H9 (cell line): Measurements from ENCODE around the gene INHBC. TPM values are rescaled to one million over a fixed set of nuclear protein-coding genes. Genes with fewer than 3 reads are reported as not detected.

Experiments
- DNase-seq: peaks from one replicate; pipeline ENCODE4 v3.0.0-alpha.2; 2017
- H2AFZ ChIP-seq: one replicate; pipeline ENCODE4 v1.6.1; 2013; ENCODE audit warnings: mild to moderate bottlenecking, low read length, control low read depth, moderate library complexity
- H2AK5ac ChIP-seq: 2 replicates; pipeline ENCODE4 v1.6.1; 2013; ENCODE audit warnings: low read length, control low read depth, mixed read lengths; ENCODE audit not compliant: insufficient read length
- H2BK120ac ChIP-seq: one replicate; pipeline ENCODE4 v1.6.1; 2013; ENCODE audit warnings: low read depth, mild to moderate bottlenecking, low read length, control low read depth, inconsistent platforms; ENCODE audit not compliant: poor library complexity, severe bottlenecking
- H2BK12ac ChIP-seq: 2 replicates; pipeline ENCODE4 v1.6.1; 2013; ENCODE audit warnings: low read length, control low read depth, mixed read lengths, low read depth; ENCODE audit not compliant: insufficient read length
- H2BK15ac ChIP-seq: 2 replicates; pipeline ENCODE4 v1.6.1; 2013; ENCODE audit warnings: low read depth, low read length, control low read depth
- H2BK20ac ChIP-seq: one replicate; pipeline ENCODE4 v1.6.1; 2013; ENCODE audit warnings: low read depth, mild to moderate bottlenecking, low read length, control low read depth, inconsistent platforms; ENCODE audit not compliant: poor library complexity, severe bottlenecking
- H2BK5ac ChIP-seq: 2 replicates; pipeline ENCODE4 v1.6.1; 2013; ENCODE audit warnings: low read length, control low read depth, mixed read lengths; ENCODE audit not compliant: insufficient read length
- H3K14ac ChIP-seq: 2 replicates; pipeline ENCODE4 v1.6.1; 2013; ENCODE audit warnings: low read length, control low read depth; ENCODE audit not compliant: insufficient read depth
- H3K18ac ChIP-seq: 2 replicates; pipeline ENCODE4 v1.6.1; 2013; ENCODE audit warnings: low read depth, mild to moderate bottlenecking, mixed read lengths, low read length, control low read depth; ENCODE audit not compliant: insufficient read length
- H3K23ac ChIP-seq: 2 replicates; pipeline ENCODE4 v1.6.1; 2013; ENCODE audit warnings: low read length, control low read depth, mixed read lengths, low read depth; ENCODE audit not compliant: insufficient read length
- H3K23me2 ChIP-seq: 2 replicates; pipeline ENCODE4 v1.6.1; 2013; ENCODE audit warnings: low read depth, mild to moderate bottlenecking, mixed read lengths, low read length, control low read depth; ENCODE audit not compliant: insufficient read length, poor library complexity, severe bottlenecking
- H3K27ac ChIP-seq: 2 replicates; pipeline ENCODE4 v1.5.1; 2013; ENCODE audit warnings: low read length, control low read depth, mixed read lengths, low read depth; ENCODE audit not compliant: insufficient read length
- H3K27me3 ChIP-seq: 2 replicates; pipeline ENCODE4 v1.6.1; 2013; ENCODE audit warnings: low read length, control low read depth, inconsistent platforms; ENCODE audit not compliant: insufficient read depth
- H3K4ac ChIP-seq: 2 replicates; pipeline ENCODE4 v1.6.1; 2013; ENCODE audit warnings: low read depth, mild to moderate bottlenecking, control low read depth, inconsistent platforms, low read length, moderate library complexity
- H3K4me1 ChIP-seq: 2 replicates; pipeline ENCODE4 v1.6.1; 2013; ENCODE audit warnings: low read length, control low read depth, inconsistent platforms; ENCODE audit not compliant: insufficient read depth
- H3K4me2 ChIP-seq: 2 replicates; pipeline ENCODE4 v1.6.1; 2013; ENCODE audit warnings: low read length, control low read depth, mixed read lengths; ENCODE audit not compliant: insufficient read length, insufficient read depth
- H3K56ac ChIP-seq: 2 replicates; pipeline ENCODE4 v1.6.1; 2013; ENCODE audit warnings: low read depth, mild to moderate bottlenecking, mixed read lengths, low read length, control low read depth; ENCODE audit not compliant: insufficient read length
- H3K79me1 ChIP-seq: 2 replicates; pipeline ENCODE4 v1.6.1; 2013; ENCODE audit warnings: low read depth, mild to moderate bottlenecking, moderate library complexity, low read length, control low read depth, inconsistent platforms; ENCODE audit not compliant: insufficient read depth, poor library complexity, severe bottlenecking
- H3K79me2 ChIP-seq: 2 replicates; pipeline ENCODE4 v1.6.1; 2013; ENCODE audit warnings: low read length, control low read depth, inconsistent platforms; ENCODE audit not compliant: insufficient read depth
- H3K9ac ChIP-seq: 2 replicates; pipeline ENCODE4 v1.6.1; 2013; ENCODE audit warnings: low read length, control low read depth, mixed read lengths; ENCODE audit not compliant: insufficient read length; ENCODE audit errors: extremely low read depth
- H3K9me3 ChIP-seq: one replicate; pipeline ENCODE4 v1.6.1; 2013; ENCODE audit warnings: low read depth, low read length, inconsistent platforms; ENCODE audit not compliant: control insufficient read depth
- H3T11ph ChIP-seq: one replicate; pipeline ENCODE4 v1.6.1; 2013; ENCODE audit warnings: mild to moderate bottlenecking, low read length, control low read depth, inconsistent platforms
- H4K20me1 ChIP-seq: one replicate; pipeline ENCODE4 v1.6.1; 2013; ENCODE audit not compliant: control insufficient read depth, insufficient read length, insufficient read depth
- H4K5ac ChIP-seq: 2 replicates; pipeline ENCODE4 v1.6.1; 2013; ENCODE audit warnings: low read depth, mild to moderate bottlenecking, mixed read lengths, low read length, control low read depth; ENCODE audit not compliant: insufficient read length
- H4K8ac ChIP-seq: replicated peaks from 2 replicates; pipeline ENCODE4 v1.6.1; 2013; ENCODE audit warnings: low read length, control low read depth, mixed read lengths, low read depth; ENCODE audit not compliant: insufficient read length
- H4K91ac ChIP-seq: 2 replicates; pipeline ENCODE4 v1.6.1; 2013; ENCODE audit warnings: low read depth, mild to moderate bottlenecking, moderate library complexity, mixed read lengths, low read length, control low read depth; ENCODE audit not compliant: insufficient read length
- H3K27ac Mint-ChIP-seq, 3 experiments: 2 replicates in 2 of 3; 3 replicates in 1 of 3; pipeline ENCODE4 v1.8.0; 2020 to 2021; ENCODE audit warnings: mixed read lengths in 3 of 3, mild to moderate bottlenecking in 1 of 3, moderate library complexity in 1 of 3
- H3K27me3 Mint-ChIP-seq: 2 replicates; pipeline ENCODE4 v1.8.0; 2021; ENCODE audit warnings: low read depth, mild to moderate bottlenecking, moderate library complexity, mixed read lengths
- H3K36me3 Mint-ChIP-seq, 3 experiments: 2 replicates in 2 of 3; 3 replicates in 1 of 3; pipeline ENCODE4 v1.8.0; 2020 to 2021; ENCODE audit warnings: low read depth in 3 of 3, mixed read lengths in 3 of 3; ENCODE audit not compliant: insufficient read depth in 1 of 3
- H3K4me1 Mint-ChIP-seq, 2 experiments: 2 replicates each; pipeline ENCODE4 v1.8.0; 2020; ENCODE audit warnings: mixed read lengths in 2 of 2
- H3K4me3 Mint-ChIP-seq, 2 experiments: 2 replicates in 1 of 2; 3 replicates in 1 of 2; pipeline ENCODE4 v1.8.0; 2020 to 2021; ENCODE audit warnings: mild to moderate bottlenecking in 2 of 2, mixed read lengths in 2 of 2, moderate library complexity in 1 of 2
- H3K9me3 Mint-ChIP-seq, 2 experiments: 2 replicates in 1 of 2; 3 replicates in 1 of 2; pipeline ENCODE4 v1.8.0; 2020; ENCODE audit warnings: mild to moderate bottlenecking in 2 of 2, mixed read lengths in 2 of 2, moderate library complexity in 1 of 2
- WGBS: extraction: QIAGEN DNeasy Blood & Tissue Kit; methylation state at CpG from one replicate; pipeline ENCODE4 v1.1.7; 2013; ENCODE audit warnings: missing lambda C conversion rate, low lambda C conversion rate, mixed read lengths; ENCODE audit not compliant: insufficient read length; ENCODE audit errors: extremely low coverage; 5-methylcytosine and 5-hydroxymethylcytosine counted together
- total RNA-seq: library from RNA; stranded (reverse); gene quantifications from 2 replicates; pipeline ENCODE4 v1.2.1, GENCODE V29; 2021
- TF ChIP-seq, protein P1 (sequence below): fragments of 200-600 bp; sonication (generic); conservative IDR thresholded peaks from 3 replicates; pipeline ENCODE4 v1.8.0; 2021; ENCODE audit warnings: antibody characterized with exemption, mild to moderate bottlenecking

INHBC gene
- total RNA-seq, 1 experiment from 2014 or later: not detected

DNA sequence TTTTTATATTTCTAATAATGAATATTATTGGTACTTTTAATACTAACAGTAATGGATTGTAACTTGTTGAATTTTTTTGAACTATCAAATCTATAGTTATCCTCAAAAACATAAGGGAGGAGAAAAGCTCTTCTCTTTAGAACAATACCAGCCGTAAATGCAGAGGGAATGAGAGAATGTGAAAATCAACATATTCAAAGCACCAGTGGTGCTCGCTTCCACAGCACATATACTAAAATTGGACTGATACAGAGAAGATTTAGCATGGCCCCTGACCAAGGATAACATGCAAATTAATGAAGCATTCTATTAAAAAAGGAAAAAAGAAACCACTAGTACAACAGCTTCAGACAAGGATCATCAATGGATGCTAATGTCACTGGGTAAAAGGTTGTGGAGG lies 19.5 kb upstream of the INHBC start:
- peaks cover 11 to 15% of the 10 kb centered on the region in 2 experiments for H3K4me1 Mint-ChIP-seq
- no CpG with 5 or more reads among the region's 2 CpGs for WGBS

More for the DNA sequence above, 19.5 kb upstream of the INHBC start:
- H3K79me1 ChIP-seq: peaks cover 2% of the 10 kb centered on the region
- no peak overlapping the region for H3K56ac ChIP-seq
- no peak overlapping the region for H3K9ac ChIP-seq
- H2BK5ac ChIP-seq: no peak overlapping the region
- H4K8ac ChIP-seq: no peak overlapping the region
- no peaks in the 10 kb centered on the region for H3K4me1 ChIP-seq
- no peak overlapping the region for H2BK15ac ChIP-seq
- H3K4ac ChIP-seq: no peak overlapping the region
- no peak overlapping the region for H3K27ac ChIP-seq
- TF ChIP-seq, protein P1, sequence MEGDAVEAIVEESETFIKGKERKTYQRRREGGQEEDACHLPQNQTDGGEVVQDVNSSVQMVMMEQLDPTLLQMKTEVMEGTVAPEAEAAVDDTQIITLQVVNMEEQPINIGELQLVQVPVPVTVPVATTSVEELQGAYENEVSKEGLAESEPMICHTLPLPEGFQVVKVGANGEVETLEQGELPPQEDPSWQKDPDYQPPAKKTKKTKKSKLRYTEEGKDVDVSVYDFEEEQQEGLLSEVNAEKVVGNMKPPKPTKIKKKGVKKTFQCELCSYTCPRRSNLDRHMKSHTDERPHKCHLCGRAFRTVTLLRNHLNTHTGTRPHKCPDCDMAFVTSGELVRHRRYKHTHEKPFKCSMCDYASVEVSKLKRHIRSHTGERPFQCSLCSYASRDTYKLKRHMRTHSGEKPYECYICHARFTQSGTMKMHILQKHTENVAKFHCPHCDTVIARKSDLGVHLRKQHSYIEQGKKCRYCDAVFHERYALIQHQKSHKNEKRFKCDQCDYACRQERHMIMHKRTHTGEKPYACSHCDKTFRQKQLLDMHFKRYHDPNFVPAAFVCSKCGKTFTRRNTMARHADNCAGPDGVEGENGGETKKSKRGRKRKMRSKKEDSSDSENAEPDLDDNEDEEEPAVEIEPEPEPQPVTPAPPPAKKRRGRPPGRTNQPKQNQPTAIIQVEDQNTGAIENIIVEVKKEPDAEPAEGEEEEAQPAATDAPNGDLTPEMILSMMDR: no peak
- H3K9me3 Mint-ChIP-seq: no peaks in the 10 kb centered on the region
- peaks cover 2% of the 10 kb centered on the region; the same call in 1 of the 2 replicates for H3K79me2 ChIP-seq
- no peaks in the 10 kb centered on the region for H3K9me3 ChIP-seq
- DNase-seq: no peak
- no peaks in the 10 kb centered on the region for H3K36me3 Mint-ChIP-seq
- H4K20me1 ChIP-seq: no peaks in the 10 kb centered on the region
- no peaks in the 10 kb centered on the region for H3K27me3 ChIP-seq
- no peak overlapping the region for H3T11ph ChIP-seq
- H3K27ac Mint-ChIP-seq: peak overlapping the region in 1 of 3 experiments; percentile 71; a peak in 2 of 7 replicates
- H3K4me2 ChIP-seq: no peak overlapping the region
- H2AFZ ChIP-seq: no peak overlapping the region
- no peak overlapping the region for H2BK120ac ChIP-seq
- H3K18ac ChIP-seq: no peak overlapping the region
- H3K27me3 Mint-ChIP-seq: no peaks in the 10 kb centered on the region
- no peak overlapping the region for H4K91ac ChIP-seq
- H4K5ac ChIP-seq: no peak overlapping the region
- H2AK5ac ChIP-seq: no peak overlapping the region
- no peak overlapping the region for H3K14ac ChIP-seq
- no peaks in the 10 kb centered on the region for H3K23me2 ChIP-seq
- no peak overlapping the region for H3K4me3 Mint-ChIP-seq
- no peak overlapping the region for H3K23ac ChIP-seq
- no peak overlapping the region for H2BK12ac ChIP-seq
- H2BK20ac ChIP-seq: no peak overlapping the region
